ENCODE measurements around the gene PRKN.

Gene PRKN

DNA sequence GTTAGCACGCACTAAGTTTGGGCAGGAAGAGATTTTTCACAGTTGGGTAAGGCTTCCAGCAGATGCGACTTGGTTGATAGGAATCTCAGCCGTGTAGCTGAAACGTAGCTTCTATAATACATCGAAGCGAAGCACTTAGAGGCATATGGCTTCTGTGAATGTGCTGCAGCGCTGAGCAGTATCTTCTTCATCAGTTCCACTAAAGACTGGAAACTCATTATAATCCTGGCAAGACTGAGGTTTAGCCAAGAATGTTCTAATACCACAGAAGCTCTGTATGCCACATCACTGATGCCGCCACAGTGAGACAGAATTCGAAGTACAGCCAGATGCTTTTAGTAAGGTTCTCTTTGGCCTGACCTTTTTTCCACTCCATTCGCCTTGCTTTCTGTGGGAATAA lies 773.5 kb downstream of the PRKN start:
- TF ChIP-seq, protein P1, sequence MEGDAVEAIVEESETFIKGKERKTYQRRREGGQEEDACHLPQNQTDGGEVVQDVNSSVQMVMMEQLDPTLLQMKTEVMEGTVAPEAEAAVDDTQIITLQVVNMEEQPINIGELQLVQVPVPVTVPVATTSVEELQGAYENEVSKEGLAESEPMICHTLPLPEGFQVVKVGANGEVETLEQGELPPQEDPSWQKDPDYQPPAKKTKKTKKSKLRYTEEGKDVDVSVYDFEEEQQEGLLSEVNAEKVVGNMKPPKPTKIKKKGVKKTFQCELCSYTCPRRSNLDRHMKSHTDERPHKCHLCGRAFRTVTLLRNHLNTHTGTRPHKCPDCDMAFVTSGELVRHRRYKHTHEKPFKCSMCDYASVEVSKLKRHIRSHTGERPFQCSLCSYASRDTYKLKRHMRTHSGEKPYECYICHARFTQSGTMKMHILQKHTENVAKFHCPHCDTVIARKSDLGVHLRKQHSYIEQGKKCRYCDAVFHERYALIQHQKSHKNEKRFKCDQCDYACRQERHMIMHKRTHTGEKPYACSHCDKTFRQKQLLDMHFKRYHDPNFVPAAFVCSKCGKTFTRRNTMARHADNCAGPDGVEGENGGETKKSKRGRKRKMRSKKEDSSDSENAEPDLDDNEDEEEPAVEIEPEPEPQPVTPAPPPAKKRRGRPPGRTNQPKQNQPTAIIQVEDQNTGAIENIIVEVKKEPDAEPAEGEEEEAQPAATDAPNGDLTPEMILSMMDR (IDR thresholded peaks at IDR 0.05; ENCODE audit: extremely low read depth, insufficient read depth, missing control alignments), result no peak
- in situ Hi-C loops (cut with MboI; ENCODE audit: low pct_unique_long_range_greater_than_20kb, low sequenced_read_pairs, unreplicated experiment), result no loop called here
- no peak for DNase-seq (ENCODE audit: low spot score)

- TF ChIP-seq, protein P1 (IDR thresholded peaks at IDR 0.05; ENCODE audit: extremely low read depth, insufficient read depth, missing control alignments), result no peak
- in situ Hi-C loops (cut with MboI; ENCODE audit: low pct_unique_long_range_greater_than_20kb, low sequenced_read_pairs, unreplicated experiment), result no loop called here
- DNase-seq (ENCODE audit: low spot score), result no peak
Observed at GRCh38 chr6:161951126-161951525, 776.4 kb downstream of the PRKN start.

DNA sequence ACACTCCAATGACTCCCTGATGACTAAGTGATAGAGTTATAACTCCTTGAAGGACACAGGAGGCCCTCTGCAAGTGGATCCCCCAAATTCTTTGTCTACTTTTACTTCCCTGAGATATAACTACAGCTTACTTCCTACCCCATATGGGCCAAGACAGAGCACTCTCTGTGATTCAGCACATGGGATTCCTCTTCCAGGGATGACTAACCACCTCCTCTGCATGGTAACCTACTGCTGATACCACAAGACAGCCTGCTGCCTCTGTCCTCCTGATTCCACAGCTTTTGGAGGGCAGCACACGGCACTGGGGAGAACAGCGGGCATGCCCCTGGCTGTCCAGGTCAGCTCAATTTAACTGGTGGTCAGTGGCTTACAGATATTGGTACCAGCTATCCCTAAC lies 778.0 kb downstream of the PRKN start:
- no peak for DNase-seq (ENCODE audit: low spot score)
- in situ Hi-C loops (cut with MboI; ENCODE audit: low pct_unique_long_range_greater_than_20kb, low sequenced_read_pairs, unreplicated experiment), result no loop called here
- TF ChIP-seq, protein P1 (IDR thresholded peaks at IDR 0.05; ENCODE audit: extremely low read depth, insufficient read depth, missing control alignments), result no peak

DNA sequence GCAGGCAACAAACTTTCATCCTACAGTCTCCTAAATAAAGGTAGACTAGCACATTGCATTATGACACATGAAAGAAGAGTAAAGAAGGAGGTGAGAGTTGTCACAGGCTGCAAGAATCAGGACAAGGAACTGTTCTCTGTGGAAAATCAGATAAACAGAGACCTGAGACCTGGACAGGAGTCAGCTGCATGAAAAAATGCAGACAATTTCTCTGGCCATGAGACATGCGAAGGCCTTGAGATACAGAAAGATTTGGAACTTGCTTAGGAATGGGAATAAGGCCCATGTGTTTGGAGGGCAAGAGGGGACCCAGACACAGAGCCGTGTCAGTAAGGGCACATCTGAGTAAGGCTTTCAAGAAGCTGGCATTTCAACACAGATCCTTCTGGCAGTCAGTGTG lies 779.1 kb downstream of the PRKN start:
- TF ChIP-seq, protein P1 (IDR thresholded peaks at IDR 0.05; ENCODE audit: extremely low read depth, insufficient read depth, missing control alignments), result no peak
- DNase-seq (ENCODE audit: low spot score), result no peak

GRCh38 chr6:161947371-161947770 lies 780.2 kb downstream of the PRKN start:
- DNase-seq (ENCODE audit: low spot score), result no peak
- TF ChIP-seq, protein P1 (IDR thresholded peaks at IDR 0.05; ENCODE audit: extremely low read depth, insufficient read depth, missing control alignments), result no peak
- in situ Hi-C loops (cut with MboI; ENCODE audit: low pct_unique_long_range_greater_than_20kb, low sequenced_read_pairs, unreplicated experiment), result no loop called here

More for the DNA sequence above, 779.1 kb downstream of the PRKN start:
- in situ Hi-C loops (cut with MboI; ENCODE audit: low pct_unique_long_range_greater_than_20kb, low sequenced_read_pairs, unreplicated experiment), result no loop called here

DNA sequence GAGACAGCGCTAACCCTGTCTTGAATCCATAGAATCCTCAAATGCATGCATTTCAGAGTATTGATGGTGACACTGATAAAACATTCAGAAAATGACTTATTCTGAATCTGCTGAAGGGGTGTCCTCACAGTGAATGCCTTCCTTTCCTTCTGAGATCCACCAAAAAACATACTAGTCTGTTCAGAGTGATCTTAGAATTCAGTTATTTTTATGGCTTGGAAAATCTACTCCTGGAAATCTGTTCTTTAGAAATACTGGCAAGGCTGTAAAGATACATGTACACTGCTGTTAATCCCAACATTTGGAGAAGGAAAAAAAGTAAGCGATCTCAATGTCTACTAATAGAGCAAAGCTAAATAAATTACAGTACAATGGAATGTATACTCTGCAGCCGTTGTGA lies 781.1 kb downstream of the PRKN start:
- TF ChIP-seq, protein P1 (IDR thresholded peaks at IDR 0.05; ENCODE audit: extremely low read depth, insufficient read depth, missing control alignments), result no peak
- in situ Hi-C loops (cut with MboI; ENCODE audit: low pct_unique_long_range_greater_than_20kb, low sequenced_read_pairs, unreplicated experiment), result no loop called here
- DNase-seq (ENCODE audit: low spot score), result no peak

GRCh38 chr6:161943561-161943960 lies 784.0 kb downstream of the PRKN start:
- in situ Hi-C loops (cut with MboI; ENCODE audit: low pct_unique_long_range_greater_than_20kb, low sequenced_read_pairs, unreplicated experiment), result no loop called here
- DNase-seq (ENCODE audit: low spot score), result no peak
- TF ChIP-seq, protein P1 (IDR thresholded peaks at IDR 0.05; ENCODE audit: extremely low read depth, insufficient read depth, missing control alignments), result no peak
